Activated naive CD4-positive, alpha-beta T cell treated with anti-CD3 and anti-CD28 coated beads, Interleukin-2, amount 10 ng/mL, durations not matched to agents 7 days and 5 days (primary cell): ENCODE measurements around the gene GNPTAB.
"Not testable (repeated sequence)": the region's sequence is repeated elsewhere in the genome, so short reads cannot be mapped to it uniquely, and the experiment has no call there.

Source experiments
- CTCF ChIA-PET: fragments of 350-600 bp; sonication (Branson Sonifier 250); formaldehyde crosslinking; loops from one replicate; lab custom pipeline; 2021; ENCODE audit warnings: antibody characterized with exemption; lab: Charles Lee
- DNase-seq: peaks from one replicate; pipeline ENCODE4 v3.0.0-alpha.2; 2020
- H3K27ac Mint-ChIP-seq: one replicate; pipeline ENCODE4 v1.8.0; 2021; ENCODE audit warnings: mild to moderate bottlenecking, moderate library complexity, mixed read lengths
- H3K27me3 Mint-ChIP-seq: one replicate; pipeline ENCODE4 v1.8.0; 2021; ENCODE audit warnings: mild to moderate bottlenecking, mixed read lengths
- H3K36me3 Mint-ChIP-seq: one replicate; pipeline ENCODE4 v1.8.0; 2021; ENCODE audit warnings: mixed read lengths
- H3K4me1 Mint-ChIP-seq: one replicate; pipeline ENCODE4 v1.8.0; 2021; ENCODE audit warnings: mixed read lengths
- H3K4me3 Mint-ChIP-seq: one replicate; pipeline ENCODE4 v1.8.0; 2021; ENCODE audit warnings: mild to moderate bottlenecking, moderate library complexity, mixed read lengths
- H3K9me3 Mint-ChIP-seq: one replicate; pipeline ENCODE4 v1.8.0; 2021; ENCODE audit warnings: mixed read lengths

GNPTAB gene

DNA sequence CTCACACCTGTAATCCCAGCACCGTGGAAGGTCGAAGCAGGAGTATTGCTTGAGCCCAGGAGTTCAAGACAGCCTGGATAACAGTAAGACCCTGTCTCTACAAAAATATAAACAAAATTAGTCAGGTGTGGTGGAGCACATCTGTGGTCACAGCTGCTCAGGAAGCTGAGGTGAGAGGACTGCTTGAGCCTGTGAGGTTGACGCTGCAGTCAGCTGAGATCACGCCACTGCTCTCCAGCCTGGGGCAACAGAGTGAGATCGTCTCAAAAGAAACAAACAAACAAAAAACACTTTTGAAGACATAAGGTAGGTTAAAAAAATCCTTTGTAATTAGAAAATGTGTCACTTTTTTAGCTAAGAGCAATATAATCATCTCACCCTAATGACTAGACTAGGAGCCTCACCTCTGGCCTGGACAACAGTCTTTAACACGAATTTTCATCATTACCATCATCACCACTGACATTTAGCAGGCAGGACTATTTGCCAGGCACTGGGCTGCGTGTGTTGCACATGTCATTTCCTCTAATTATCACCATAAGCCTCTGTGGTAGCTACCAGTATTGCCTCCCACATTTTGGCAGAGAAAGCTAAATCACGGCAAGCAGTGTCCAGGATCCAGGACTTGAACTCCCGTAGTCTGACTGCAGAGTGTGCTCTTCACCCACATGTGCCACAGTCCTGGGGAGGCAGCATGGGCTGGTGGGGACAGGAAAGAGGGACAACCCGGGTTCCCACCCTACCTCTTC lies 86.9 kb downstream of the GNPTAB start:
- no peak overlapping the region for H3K4me3 Mint-ChIP-seq
- CTCF ChIA-PET = no interaction called here
- DNase-seq = peak; percentile 29
- peaks cover 35% of the 10 kb centered on the region for H3K36me3 Mint-ChIP-seq
- no peaks in the 10 kb centered on the region for H3K9me3 Mint-ChIP-seq
- peaks cover 16% of the 10 kb centered on the region for H3K4me1 Mint-ChIP-seq
- peak overlapping the region; percentile 6 for H3K27ac Mint-ChIP-seq
- H3K27me3 Mint-ChIP-seq = no peaks in the 10 kb centered on the region

DNA sequence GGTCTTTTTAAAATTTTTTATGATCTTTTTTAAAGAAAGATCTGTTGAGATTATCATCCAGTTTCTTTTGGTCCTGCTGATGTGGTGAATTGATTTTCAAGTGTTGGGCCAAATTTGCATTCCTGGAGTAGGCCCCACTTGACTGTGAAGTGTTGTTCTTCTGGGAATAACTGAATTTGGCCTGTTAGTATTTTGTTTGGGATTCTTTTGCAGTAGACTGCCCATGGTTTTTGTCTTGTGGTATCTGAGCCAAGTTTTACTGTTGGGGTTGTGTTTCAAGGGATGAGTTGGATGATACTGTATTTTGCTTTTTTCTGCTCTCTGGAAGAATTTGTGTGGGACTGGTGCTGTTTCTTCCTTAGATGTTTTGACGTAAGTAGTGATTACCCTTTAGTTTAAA lies 87.5 kb downstream of the GNPTAB start:
- peaks cover 30% of the 10 kb centered on the region for H3K36me3 Mint-ChIP-seq
- H3K27me3 Mint-ChIP-seq = no peaks in the 10 kb centered on the region
- H3K27ac Mint-ChIP-seq = peak overlapping the region; percentile 6
- CTCF ChIA-PET = interaction anchor here (1.0 kb wide), 1 partner anchor 328 kb away, joined by 3 read pairs; no protein-coding TSS in a partner anchor
- DNase-seq = no peak
- H3K4me1 Mint-ChIP-seq = peaks cover 16% of the 10 kb centered on the region
- no peak overlapping the region for H3K4me3 Mint-ChIP-seq
- no peaks in the 10 kb centered on the region for H3K9me3 Mint-ChIP-seq

DNA sequence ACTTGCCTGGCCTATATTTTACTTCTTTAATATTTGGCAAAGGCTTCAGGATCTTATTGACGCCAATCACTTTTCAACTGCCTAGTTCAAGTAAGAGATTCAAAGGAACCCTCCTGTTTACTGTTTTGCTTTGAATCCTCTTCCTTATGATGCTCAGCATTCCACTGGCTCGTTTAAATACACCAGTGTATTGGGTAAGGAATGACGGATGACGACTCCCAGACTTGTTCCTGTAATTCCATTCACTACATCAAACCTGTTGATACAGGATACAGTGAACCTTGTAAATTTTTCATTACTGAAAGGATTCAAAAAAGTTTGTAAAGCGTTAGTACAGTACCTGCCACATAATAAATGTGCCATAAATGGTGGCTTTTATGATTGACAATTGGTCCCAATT lies 89.8 kb downstream of the GNPTAB start:
- Mint-ChIP-seq H3K4me3 (no peak overlapping the region), H3K9me3 (no peaks in the 10 kb centered on the region), H3K27me3 (no peaks in the 10 kb centered on the region), H3K27ac (no peak overlapping the region), H3K4me1 (peaks cover 16% of the 10 kb centered on the region), H3K36me3 (peaks cover 26% of the 10 kb centered on the region)
- CTCF ChIA-PET = no interaction called here
- DNase-seq = no peak

DNA sequence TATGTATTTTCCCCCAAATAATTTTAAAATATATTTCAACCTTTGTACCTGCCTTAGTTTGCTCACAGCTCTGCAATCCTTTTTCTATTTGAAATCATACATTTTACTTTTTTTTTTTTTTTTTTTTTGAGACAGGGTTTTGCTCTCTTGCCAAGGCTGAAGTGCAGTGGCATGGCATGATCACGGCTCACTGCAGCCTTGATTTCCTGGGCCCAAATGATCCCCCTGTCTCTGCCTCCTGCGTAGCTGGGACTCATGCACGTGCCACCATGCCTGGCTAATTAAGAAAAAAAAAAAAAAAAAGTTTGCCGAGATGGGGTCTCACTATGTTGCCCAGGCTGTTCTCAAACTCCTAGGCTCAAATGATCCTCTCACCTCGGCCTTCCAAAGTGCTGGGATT lies 90.2 kb downstream of the GNPTAB start:
- Mint-ChIP-seq H3K4me1 (peaks cover 16% of the 10 kb centered on the region), H3K27ac (no peak overlapping the region), H3K27me3 (no peaks in the 10 kb centered on the region), H3K36me3 (peaks cover 26% of the 10 kb centered on the region), H3K4me3 (no peak overlapping the region), H3K9me3 (no peaks in the 10 kb centered on the region)
- CTCF ChIA-PET = no interaction called here
- no peak for DNase-seq

DNA sequence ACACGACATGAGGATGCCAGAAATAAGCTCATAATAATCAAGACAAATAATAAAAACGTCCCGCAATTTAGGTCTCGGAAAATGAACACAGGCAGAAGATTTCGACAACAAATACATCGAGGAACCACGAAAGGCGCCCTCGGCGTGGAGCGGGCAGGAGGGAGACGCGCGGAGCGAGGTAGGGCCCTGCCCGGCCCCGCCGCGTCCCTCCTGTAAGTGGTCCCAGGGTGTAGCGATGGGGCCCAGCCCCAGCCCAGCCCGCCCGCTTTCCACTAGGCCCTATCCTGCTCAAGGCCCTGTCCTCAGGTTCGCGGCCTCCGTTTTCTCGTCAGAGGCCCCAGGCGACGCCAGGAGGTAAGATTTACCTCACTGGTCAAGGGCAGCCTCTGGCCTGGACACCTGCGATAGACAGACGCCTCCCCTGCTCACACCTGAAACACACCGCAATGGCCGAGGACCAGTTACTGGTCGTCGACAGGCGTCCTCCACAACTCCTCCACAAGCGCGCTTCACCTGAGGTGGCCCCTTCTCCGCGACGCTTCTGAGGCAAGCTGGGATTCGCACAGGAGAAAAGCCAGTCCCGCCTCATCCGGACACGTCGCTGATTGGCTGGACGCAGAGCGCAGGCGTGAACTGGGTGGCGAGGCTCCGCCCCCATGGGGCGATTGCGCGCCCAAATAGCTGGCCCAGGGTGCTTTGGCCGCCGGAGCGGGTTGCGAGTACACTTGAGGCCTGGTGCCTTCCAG lies 91.7 kb downstream of the GNPTAB start, which contains the start of gene SYCP3:
SYCP3 (minus strand) TSS at position 543 of the 746 bp plus-strand sequence. CDS start 1,527 bp downstream, outside the sequence.
- Mint-ChIP-seq H3K27me3 (no peaks in the 10 kb centered on the region), H3K9me3 (no peaks in the 10 kb centered on the region), H3K4me1 (peaks cover 9% of the 10 kb centered on the region), H3K27ac (no peak within 1 kb of the TSS), H3K36me3 (peaks cover 16% of the 10 kb centered on the region), H3K4me3 (no peak within 1 kb of the TSS)
- DNase-seq = no peak
- CTCF ChIA-PET = interaction anchor here (1.2 kb wide), 1 partner anchor 85 kb away, joined by 3 read pairs; no protein-coding TSS in a partner anchor

DNA sequence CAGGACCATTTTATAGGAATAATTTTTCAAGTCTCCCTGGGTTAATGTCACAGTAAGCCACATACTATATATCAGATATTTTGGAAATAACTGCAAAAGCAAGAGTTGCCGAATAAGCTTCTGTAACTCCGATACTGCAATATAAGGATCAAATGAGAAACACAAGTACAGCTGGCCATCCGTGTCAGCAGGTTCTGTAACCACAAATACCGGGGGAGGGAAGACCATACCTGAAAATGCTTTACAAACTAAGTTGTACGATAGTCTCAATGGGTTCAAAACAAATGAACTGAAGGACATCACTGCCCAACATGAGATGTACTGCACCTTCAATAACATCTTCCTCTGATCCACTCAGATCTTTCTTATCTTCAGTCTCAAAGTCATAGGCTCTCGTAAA lies 93.3 kb downstream of the GNPTAB start:
- no peak overlapping the region for H3K4me3 Mint-ChIP-seq
- no peak overlapping the region for H3K27ac Mint-ChIP-seq
- no peaks in the 10 kb centered on the region for H3K9me3 Mint-ChIP-seq
- CTCF ChIA-PET = no interaction called here
- DNase-seq = no peak
- no peaks in the 10 kb centered on the region for H3K4me1 Mint-ChIP-seq
- H3K27me3 Mint-ChIP-seq = no peaks in the 10 kb centered on the region
- peaks cover 10% of the 10 kb centered on the region for H3K36me3 Mint-ChIP-seq

DNA sequence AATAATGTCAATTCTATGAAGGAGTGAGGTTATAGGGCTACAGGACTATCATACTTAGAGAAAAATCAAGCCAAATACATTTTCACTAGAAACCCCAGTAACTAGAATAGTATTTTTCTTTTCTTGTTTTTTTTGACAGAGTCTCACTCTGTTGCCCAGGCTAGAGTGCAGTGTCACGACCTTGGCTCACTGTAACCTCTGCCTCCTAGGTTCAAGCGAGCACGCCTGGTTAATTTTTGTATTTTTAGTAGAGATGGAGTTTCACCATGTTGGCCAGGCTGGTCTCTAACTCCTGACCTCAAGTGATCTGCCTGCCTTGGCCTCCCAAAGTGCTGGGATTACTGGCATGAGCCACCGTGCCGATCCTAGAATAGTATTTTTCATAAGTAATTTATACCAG lies 96.3 kb downstream of the GNPTAB start:
- CTCF ChIA-PET, H3K27me3 Mint-ChIP-seq, H3K4me3 Mint-ChIP-seq, DNase-seq, H3K27ac Mint-ChIP-seq, H3K4me1 Mint-ChIP-seq, H3K9me3 Mint-ChIP-seq: not testable (repeated sequence)
- H3K36me3 Mint-ChIP-seq = peaks cover 14% of the 10 kb centered on the region

DNA sequence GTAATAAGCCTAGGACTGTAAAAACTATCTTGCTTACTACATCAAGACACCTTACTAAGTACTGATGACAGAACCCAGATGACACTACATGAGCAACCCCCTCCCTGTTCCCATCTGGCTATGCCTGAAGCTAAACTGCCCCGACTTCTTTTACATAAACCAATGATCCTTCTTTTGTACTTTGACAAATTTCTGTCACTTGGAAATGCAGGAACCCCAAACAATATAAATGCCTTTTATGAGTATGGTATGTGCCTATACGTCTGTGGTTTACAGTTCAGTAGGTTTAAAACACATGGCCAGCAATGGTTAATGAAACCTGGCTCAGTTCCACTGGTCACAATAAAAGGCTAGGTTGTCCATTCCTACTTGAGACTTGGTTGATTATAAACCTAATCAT lies 97.6 kb downstream of the GNPTAB start:
- Mint-ChIP-seq H3K36me3 (peaks cover 14% of the 10 kb centered on the region), H3K4me1 (no peaks in the 10 kb centered on the region), H3K9me3 (no peaks in the 10 kb centered on the region), H3K27me3 (no peaks in the 10 kb centered on the region), H3K27ac (no peak overlapping the region), H3K4me3 (no peak overlapping the region)
- CTCF ChIA-PET = no interaction called here
- no peak for DNase-seq

DNA sequence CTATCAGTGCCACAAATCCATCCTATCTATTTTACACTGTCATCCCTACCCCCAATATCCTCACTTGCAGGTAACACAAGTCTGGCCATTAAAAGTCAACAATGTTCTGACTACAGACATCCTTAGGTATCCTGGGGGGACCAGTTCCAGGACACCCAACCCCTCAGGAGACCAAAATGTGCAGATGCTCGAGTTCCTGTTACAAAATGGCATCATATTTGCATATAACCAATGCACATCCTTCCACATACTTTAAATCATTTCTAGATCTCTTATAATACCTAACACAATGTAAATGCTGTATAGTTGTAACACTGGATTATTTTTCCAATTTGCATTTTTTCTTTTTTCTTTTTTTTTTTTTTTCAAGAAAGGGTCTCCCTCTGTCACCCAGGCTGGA lies 98.4 kb downstream of the GNPTAB start:
- CTCF ChIA-PET = interaction anchor here (1.0 kb wide), 1 partner anchor 19 kb away, joined by 3 read pairs; no protein-coding TSS in a partner anchor

DNA sequence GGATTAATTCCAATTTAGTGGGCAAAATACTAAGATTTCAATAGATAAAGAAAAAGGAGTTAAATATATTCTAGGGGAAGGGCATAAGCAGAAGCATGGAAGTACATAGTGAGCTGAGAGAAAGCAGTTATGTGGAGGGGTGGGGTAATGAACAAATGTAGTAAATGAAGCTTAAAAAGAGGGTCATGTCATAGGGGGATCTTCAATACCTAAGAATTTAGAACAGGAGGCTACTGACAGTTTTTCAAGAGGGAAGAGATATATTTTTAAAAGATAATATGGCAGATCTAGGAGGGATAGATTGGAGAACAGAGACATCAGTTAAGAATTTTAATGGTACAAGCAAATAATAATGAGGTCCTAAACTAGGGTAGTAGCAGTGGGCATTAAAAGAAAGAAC lies 100.9 kb downstream of the GNPTAB start:
- no peaks in the 10 kb centered on the region for H3K9me3 Mint-ChIP-seq
- H3K27ac Mint-ChIP-seq = no peak overlapping the region
- no peak overlapping the region for H3K4me3 Mint-ChIP-seq
- CTCF ChIA-PET = no interaction called here
- H3K27me3 Mint-ChIP-seq = no peaks in the 10 kb centered on the region
- no peaks in the 10 kb centered on the region for H3K4me1 Mint-ChIP-seq
- DNase-seq = no peak
- H3K36me3 Mint-ChIP-seq = peaks cover 14% of the 10 kb centered on the region

More for the DNA sequence above, 98.4 kb downstream of the GNPTAB start:
- H3K36me3 Mint-ChIP-seq = peaks cover 9% of the 10 kb centered on the region
- no peak overlapping the region for H3K27ac Mint-ChIP-seq
- H3K9me3 Mint-ChIP-seq = no peaks in the 10 kb centered on the region
- no peak for DNase-seq
- H3K27me3 Mint-ChIP-seq = no peaks in the 10 kb centered on the region
- H3K4me1 Mint-ChIP-seq = no peaks in the 10 kb centered on the region
- H3K4me3 Mint-ChIP-seq = no peak overlapping the region

DNA sequence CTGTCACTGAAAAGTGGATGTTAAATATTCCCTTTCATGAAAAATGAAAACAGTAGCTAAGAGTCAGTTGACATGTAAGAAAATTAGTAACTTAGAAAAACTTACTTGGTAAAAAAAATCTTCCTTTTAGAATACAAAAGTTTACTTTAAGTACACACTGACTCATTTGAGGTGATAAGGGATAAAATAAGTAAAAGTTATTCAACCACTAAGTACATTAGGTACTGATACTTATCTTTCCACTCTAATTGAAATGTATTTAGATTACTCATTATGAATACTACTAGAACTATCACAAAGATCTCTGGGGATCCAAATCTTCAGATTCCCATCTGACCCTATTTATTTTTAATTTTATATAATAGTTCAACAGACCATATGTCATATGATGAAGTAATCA lies 103.7 kb downstream of the GNPTAB start:
- CTCF ChIA-PET = no interaction called here
- no peak for DNase-seq
- Mint-ChIP-seq H3K36me3 (peaks cover 12% of the 10 kb centered on the region), H3K9me3 (no peaks in the 10 kb centered on the region), H3K4me1 (no peaks in the 10 kb centered on the region), H3K27me3 (no peaks in the 10 kb centered on the region), H3K27ac (no peak overlapping the region), H3K4me3 (no peak overlapping the region)

DNA sequence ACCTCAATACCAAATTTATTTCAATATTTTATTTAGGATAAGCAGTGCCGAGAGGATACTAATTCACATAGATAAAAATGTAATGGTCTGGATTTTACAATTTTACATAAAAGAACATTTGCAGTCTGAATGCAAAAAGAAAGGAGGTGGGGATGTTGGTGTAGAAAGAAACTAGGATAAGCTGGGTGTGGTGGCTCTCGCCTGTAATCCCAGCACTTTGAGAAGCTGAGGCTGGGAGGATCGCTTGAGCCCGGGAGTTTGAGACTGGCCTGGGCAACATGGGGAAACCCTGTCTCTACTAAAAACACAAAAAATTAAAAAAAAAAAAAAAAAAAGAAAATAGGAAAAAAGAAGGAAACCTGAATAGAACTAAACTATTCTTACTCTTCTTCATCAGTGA lies 108.4 kb downstream of the GNPTAB start:
- no peak for DNase-seq
- Mint-ChIP-seq H3K4me3 (no peak overlapping the region), H3K4me1 (no peaks in the 10 kb centered on the region), H3K27me3 (no peaks in the 10 kb centered on the region), H3K27ac (no peak overlapping the region), H3K36me3 (peaks cover 15% of the 10 kb centered on the region), H3K9me3 (no peaks in the 10 kb centered on the region)
- CTCF ChIA-PET = no interaction called here

DNA sequence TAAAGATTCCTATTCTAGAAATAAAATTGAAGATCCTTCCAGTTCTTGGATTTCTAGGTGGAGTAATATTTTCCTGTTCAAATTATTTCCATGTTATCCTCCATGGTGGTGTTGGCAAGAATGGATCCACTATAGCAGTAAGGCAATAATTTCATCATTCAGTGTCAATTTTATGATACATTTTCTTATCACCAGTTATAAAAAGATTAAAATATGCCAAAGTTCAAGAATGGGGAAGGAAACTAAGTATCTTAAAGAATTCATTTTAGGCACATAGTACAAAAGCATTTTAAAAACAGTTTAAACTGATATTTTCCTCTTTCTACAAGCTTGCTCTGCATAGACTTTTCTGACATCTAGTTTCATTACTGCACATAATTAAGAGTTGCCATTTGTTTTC lies 110.6 kb downstream of the GNPTAB start:
- peaks cover 15% of the 10 kb centered on the region for H3K36me3 Mint-ChIP-seq
- no peaks in the 10 kb centered on the region for H3K4me1 Mint-ChIP-seq
- no peak overlapping the region for H3K4me3 Mint-ChIP-seq
- CTCF ChIA-PET = interaction anchor here (0.6 kb wide), 1 partner anchor 323 kb away, joined by 4 read pairs; no protein-coding TSS in a partner anchor
- no peaks in the 10 kb centered on the region for H3K27me3 Mint-ChIP-seq
- no peak for DNase-seq
- H3K9me3 Mint-ChIP-seq = no peaks in the 10 kb centered on the region
- H3K27ac Mint-ChIP-seq = no peak overlapping the region

DNA sequence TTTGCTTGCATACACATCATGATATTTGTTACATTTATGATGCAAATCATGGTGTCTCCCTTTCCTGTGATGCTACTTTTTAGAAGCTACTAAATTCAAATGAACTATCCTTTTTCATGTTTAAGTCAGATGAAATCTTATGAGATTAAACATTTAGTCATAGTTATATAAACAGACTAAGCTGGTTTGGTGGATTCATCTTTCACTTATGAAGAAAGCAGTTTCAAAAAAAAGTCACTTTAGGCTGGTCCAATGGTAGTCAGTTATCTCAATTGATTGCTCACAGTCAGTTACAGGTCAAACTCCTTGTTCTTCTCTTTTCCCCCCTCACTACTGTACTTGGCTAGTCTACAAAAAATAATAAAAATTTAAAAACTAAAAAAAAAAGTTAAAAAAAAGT lies 111.2 kb downstream of the GNPTAB start:
- CTCF ChIA-PET = interaction anchor here (0.6 to 1.5 kb wide), 2 partner anchors 40 to 322 kb away, joined by 3 to 4 read pairs; no protein-coding TSS in a partner anchor
- H3K27me3 Mint-ChIP-seq = no peaks in the 10 kb centered on the region
- peaks cover 11% of the 10 kb centered on the region for H3K36me3 Mint-ChIP-seq
- H3K27ac Mint-ChIP-seq = no peak overlapping the region
- no peaks in the 10 kb centered on the region for H3K4me1 Mint-ChIP-seq
- DNase-seq = no peak
- H3K9me3 Mint-ChIP-seq = no peaks in the 10 kb centered on the region
- H3K4me3 Mint-ChIP-seq = no peak overlapping the region
